NCI-H1092 (cell line): Measurements from ENCODE around the gene AOPEP.

Experiments used
- DNase-seq: peaks from one replicate; lab custom pipeline; 2025; lab: John Stamatoyannopoulos, UW

Gene AOPEP

DNA sequence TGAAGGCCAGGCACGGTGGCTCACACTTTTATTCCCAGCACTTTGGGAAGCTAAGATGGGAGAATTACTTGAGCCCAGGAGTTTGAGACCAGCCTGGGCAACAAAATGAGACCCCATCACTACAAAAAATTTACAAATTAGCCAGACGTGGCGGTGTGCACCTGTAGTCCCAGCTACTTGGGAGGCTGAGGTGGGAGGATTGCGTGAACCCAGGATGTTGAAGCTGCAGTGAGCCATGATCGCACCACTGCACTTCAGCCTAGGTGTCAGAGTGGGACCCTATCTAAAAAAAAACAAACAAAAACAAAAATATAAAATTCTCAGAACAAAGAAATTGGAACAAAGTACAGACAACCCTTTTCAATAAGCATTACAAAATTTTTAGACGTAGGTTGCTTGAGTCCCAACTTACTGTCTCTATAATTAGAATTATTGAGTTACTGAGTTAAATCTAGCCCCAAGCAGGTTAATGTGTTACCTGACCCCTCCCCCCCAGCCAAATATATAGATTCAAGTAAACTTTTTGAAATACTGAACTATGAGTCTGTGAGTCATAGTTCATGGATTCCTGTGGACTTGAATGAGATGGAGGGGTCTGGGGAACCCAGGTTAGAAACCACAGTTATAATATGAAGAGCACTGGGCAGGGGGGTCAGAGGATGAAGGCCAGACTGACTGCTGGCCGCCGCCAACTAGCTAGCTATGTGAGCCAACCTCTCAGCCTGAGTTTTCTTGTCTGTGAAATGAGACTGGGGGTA is 173.1 kb downstream of the AOPEP start:
- DNase-seq: no peak

- no peak for DNase-seq
These were observed 173.9 kb downstream of the AOPEP start for GRCh38 chr9:94900222-94901018.

DNA sequence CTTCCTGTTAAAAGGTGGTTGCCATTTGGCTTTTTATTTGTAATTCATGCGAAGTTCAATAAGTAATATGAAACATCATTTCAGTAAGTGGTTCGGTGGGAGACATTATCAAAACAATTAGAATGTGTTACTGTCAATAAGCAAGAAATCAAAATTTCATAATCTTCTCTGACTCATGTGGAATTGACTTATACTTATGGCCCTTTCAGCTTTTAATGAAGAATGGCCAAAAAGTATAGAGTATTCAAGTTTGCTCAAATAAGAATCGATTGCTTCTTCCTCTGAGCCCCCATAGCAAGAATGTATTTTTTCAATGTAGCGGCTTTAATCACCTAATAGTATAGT is 174.5 kb downstream of the AOPEP start:
- no peak for DNase-seq

DNA sequence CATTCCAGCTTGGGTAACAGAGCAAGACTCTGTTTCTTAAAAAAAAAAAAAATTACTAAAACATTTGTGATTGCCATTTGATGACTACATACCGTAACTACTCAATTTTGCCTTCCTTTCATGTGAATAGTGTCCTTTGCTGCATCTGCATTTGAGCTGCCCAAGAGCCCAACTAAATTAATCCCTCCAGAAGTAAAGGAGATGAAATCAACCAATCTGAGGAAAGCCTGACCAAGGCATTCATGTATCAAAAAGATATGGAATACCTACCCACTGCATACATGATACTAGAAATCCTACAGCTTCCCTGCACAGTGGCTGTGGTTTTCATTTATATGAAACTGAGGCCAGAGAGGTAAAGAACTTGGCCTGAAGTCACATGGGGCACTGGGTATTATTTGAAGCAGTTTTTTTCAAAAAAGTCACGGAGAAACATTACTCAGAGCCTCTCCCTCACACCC is 177.5 kb downstream of the AOPEP start:
- no peak for DNase-seq

DNA sequence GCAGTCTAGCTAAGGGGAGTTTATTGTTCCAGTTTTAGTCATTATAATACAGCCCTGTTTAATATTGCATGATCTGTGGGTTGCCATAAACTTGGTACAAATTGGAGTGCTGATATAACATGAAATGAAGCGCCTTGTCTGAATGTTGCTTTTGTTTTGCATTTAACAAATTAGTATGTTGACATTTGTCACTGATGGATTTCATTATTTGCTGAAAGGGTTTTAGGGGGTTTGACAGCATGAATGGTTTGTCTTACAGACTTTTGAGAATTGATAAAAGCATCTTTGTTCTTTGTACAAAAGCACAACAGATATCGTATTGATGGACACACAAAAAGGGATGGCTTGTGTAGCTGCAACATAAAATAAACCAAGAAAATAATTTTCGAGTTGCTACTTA is 178.3 kb downstream of the AOPEP start:
- no peak for DNase-seq

DNA sequence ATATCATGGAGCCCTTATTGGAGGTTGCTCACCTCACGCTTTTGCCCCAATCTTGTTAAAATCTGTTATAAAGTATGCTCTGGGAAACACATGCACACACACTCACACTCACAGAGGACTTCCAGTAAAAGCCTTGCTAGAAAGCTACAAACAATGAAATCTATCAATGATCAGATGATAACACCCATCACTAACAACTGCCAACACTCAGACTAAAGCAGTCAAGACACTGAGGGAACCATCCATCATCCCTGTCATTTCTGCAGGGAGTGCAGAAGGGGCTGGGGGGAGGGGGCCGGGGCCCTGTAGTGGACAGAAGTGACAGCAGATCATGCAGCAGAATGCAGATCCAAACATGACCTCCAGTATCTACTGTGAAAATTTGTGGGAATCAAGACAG is 179.1 kb downstream of the AOPEP start:
- DNase-seq: no peak

DNA sequence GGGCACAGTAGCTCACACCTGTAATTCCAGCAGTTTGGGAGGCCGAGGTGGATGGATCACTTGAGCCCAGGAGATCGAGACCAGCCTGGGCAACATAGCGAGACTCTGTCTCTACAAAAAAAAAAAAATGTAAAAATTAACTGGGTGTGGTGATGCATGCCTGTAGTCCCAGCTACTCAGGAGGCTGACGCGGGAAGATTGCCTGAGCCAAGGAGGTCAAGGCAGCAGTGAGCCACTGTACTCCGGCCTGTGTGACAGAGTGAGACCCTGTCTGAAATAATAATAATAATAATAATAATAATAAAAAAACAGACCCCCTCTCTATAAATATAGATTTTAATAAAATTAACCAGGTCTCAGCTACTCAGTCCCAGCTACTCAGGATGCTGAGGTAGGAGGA is 179.7 kb downstream of the AOPEP start:
- no peak for DNase-seq

DNA sequence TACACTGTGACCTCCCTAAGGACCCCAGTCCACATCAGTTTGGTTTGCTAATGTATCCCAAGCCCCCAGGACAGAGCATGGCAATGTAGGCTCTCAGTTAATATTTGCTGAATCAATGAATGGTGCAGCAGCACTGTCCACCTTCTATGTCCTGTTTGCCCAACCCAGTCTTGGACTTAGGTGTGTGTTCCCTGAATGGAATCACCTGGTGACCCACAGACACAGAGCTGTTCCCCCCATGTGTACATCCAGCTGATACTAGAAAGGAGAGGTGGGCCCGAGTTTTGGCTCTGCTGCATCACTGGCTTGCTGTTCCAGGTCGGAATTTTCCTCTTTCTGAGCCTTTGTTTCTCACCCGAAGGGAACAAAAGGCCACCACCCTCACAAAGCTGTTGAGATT is 180.2 kb downstream of the AOPEP start:
- DNase-seq: no peak

DNA sequence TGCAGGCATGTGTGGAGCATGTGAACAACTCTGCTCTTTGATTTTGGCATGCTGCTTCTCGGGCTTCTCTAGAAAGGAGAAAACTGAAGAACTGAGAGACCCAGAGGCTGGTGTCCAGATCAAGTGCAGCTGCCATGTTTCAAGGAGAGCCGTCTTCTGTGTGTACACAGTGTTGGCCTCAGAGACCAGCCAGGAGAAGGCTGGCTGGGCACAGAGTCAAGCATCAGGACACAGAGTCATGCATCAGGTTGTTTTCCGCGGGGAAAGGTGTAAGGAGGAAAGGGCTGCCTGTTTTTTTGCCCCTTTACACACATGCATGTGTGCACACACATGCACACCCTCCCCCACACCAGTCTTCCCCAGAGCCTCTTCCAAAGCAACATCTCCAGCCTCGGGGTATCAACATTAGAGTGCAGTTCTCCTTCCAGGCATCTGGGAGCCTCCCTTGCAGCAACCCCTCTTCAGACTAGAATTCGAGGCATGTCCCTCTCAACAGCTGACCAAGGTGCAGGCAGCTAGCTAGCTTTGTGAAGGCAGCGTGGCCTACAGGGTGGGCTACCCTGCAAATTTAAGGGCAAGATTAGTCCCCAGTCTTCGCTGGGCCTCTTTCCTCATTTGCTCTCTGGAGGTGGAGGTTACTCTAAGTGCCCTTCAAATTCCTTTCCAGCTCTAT is 180.9 kb downstream of the AOPEP start:
- no peak for DNase-seq

- no peak for DNase-seq
These were observed 181.6 kb downstream of the AOPEP start for GRCh38 chr9:94908011-94908563.

DNA sequence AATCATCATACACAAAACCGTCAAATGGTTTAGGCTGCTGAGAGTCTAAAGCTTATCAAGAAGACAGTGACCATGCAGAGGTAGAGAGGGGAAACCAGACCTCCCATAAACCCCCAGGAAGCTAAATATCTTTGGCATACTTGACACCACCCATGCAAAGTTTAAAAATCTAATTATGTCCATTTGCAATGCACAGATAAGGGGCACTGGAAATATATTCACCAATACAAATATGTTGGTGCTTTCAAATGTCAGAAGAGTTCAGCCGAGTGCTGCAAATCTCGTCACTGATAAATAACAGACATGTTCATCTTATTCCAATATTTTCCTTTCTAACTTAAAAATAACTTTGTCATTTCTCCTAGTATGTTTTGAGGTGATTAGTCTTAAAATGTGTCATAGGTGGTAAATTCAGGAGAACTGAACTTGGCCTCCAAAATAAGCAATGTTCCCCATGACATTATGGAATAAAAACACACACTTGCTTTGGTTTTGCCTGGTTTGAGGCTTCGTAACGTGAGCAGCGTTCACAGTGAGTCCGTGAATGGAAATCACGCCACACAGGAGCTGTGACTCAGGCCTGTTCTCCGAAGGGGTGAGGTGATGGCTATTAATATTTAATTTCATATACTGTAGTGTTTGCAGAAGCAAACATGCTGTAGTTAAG is 182.2 kb downstream of the AOPEP start:
- DNase-seq: no peak

DNA sequence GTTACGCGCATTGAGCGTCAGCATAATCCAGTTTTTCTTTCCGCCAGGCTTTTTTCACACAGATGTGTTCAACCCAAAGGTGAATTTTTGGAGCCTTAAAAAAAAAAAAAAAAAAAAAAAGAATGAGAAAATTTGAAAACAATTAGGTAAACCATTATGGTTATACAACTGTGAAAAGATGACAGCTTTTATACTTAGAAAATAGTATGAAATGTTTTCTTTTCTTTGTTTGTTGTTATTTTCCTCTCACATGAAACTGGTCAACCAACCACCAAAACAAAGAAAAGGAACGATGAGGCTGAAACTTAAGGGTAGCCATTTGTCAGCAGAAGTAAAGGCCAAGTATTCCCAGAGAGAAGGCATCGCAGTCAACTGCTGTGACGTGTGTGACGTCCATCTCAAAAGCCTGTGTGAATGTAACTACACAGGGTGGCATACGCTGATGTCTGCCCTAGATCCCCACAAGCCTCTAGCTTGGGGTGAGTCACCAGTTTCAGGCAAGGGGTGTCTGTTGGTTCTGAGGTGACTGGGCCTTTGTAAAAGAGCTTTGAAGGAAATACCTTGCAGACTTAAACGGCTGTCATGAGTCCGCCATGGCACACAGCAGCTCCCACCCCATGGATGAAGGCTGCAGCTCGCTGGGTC is 182.9 kb downstream of the AOPEP start:
- DNase-seq: no peak

DNA sequence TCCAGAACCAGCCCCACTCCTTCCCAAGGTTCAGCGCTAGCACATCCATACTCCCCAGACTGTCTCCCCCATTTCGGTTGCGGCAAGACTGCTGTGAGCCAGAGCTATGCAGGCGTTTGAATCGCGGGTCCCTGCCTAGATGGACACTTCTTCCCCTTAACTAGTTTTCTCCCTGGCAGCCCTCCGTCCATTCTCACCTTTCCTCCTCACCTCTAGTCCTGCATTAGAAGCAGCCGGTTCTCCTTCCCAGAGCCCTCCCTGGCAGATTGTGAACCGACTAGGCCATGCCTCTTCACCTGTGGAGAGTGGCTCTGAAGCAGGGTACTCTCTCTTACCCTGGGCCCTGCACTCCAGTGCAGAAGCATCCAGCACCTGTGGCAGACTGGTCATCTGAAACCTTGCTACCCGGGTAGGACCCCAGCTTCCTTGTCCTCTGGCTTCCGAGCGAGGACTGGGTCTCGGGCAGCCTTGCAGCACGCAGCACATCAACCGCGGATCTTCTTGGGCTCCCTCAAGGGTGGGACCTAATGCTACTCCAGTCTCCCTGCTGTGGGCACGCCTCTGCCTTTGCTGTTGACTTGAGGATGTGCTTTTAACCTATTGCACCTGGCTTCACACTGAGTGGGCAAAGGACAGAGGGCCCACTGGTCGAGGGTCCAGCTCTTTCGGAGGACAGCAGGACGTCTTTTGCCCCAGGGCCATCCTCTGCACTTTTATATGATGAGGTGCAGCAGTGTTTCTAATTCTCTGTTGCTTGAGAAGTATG is 183.6 kb downstream of the AOPEP start:
- no peak for DNase-seq

GRCh38 chr9:94911211-94911610 is 184.7 kb downstream of the AOPEP start:
- no peak for DNase-seq

- no peak for DNase-seq
These were observed 185.6 kb downstream of the AOPEP start for GRCh38 chr9:94911986-94912635.

GRCh38 chr9:94912700-94913249 is 186.3 kb downstream of the AOPEP start:
- no peak for DNase-seq

- no peak for DNase-seq
These were observed 187.1 kb downstream of the AOPEP start for GRCh38 chr9:94913550-94913949.

GRCh38 chr9:94915476-94916450 is 189.3 kb downstream of the AOPEP start:
- DNase-seq: no peak

- no peak for DNase-seq
These were observed 190.5 kb downstream of the AOPEP start for GRCh38 chr9:94916956-94917355.
